K562 (cell line): Measurements from ENCODE around the gene LRMDA. TPM values are rescaled to one million over a fixed set of nuclear protein-coding genes. Genes with fewer than 3 reads are reported as not detected.

Experiments
- ATAC-seq: fragments of 200-7000 bp; cut with Tn5 transposase; 3 replicates; pipeline ENCODE4 v1.9.1; 2020; ENCODE audit warnings: moderate library complexity
- BruUV-seq: library from RNA; stranded (reverse); fragments of 400-500 nt; replicated peaks from 2 replicates; lab custom pipeline; 2021; lab: Mats Ljungman, UMichigan
- CTCF ChIA-PET: fragments of 300-600 bp; formaldehyde crosslinking; extraction: SDS; loops from one replicate; lab custom pipeline; 2021; ENCODE audit warnings: low intra/inter-chr PET ratio; lab: Yijun Ruan, JAX
- POLR2A ChIA-PET: fragments of 300-600, 350-650 bp; sonication (Branson Sonifier 250); formaldehyde crosslinking; extraction: SDS; loops from one replicate; lab custom pipeline; 2021; ENCODE audit warnings: antibody characterized with exemption, inconsistent platforms; lab: Yijun Ruan, JAX
- DNase-seq, 4 experiments: peaks; one replicate each; pipeline versions ENCODE4 v3.0.0 to v3.0.0-alpha.2; 2011 to 2018; ENCODE audit warnings: low spot score in 3 of 4, mixed read lengths in 3 of 4; ENCODE audit errors: extremely low read depth in 1 of 4
- FAIRE-seq: peaks from 2 replicates; lab custom pipeline; 2011; peaks lifted over from hg19 to GRCh38; lab: Jason Lieb, UNC
- H2AFZ ChIP-seq: 2 replicates; pipeline ENCODE4 v1.6.0; 2011; ENCODE audit warnings: low read depth, low read length, control low read depth, inconsistent platforms
- H3K27ac ChIP-seq: fragments of 200-600 bp; 3 replicates; pipeline ENCODE4 v1.8.0; 2011; ENCODE audit warnings: low read depth, mild to moderate bottlenecking, control low read depth, inconsistent platforms, low read length, moderate library complexity, mixed read lengths; ENCODE audit errors: extremely low read depth
- H3K27me3 ChIP-seq, 2 experiments: fragments of 300-600 bp in 1 of 2; 2 replicates in 1 of 2; 3 replicates in 1 of 2; pipeline versions ENCODE4 v1.6.0 to v1.8.0; 2011; ENCODE audit warnings: inconsistent platforms in 2 of 2, low read length in 2 of 2, mild to moderate bottlenecking in 1 of 2, mixed read lengths in 1 of 2, moderate library complexity in 1 of 2; ENCODE audit not compliant: control insufficient read depth in 2 of 2, insufficient read depth in 2 of 2
- H3K36me3 ChIP-seq: fragments of 300-600 bp; 3 replicates; pipeline ENCODE4 v1.8.0; 2011; ENCODE audit warnings: mild to moderate bottlenecking, low read length, inconsistent platforms; ENCODE audit not compliant: control insufficient read depth, insufficient read depth
- H3K4me1 ChIP-seq, 2 experiments: fragments of 200-600 bp in 1 of 2; replicated peaks in 1 of 2; 2 replicates in 1 of 2; 3 replicates in 1 of 2; pipeline versions ENCODE4 v1.5.1 to v1.8.0; 2011; ENCODE audit warnings: inconsistent platforms in 2 of 2, low read length in 2 of 2, mild to moderate bottlenecking in 1 of 2, mixed read lengths in 1 of 2, moderate library complexity in 1 of 2; ENCODE audit not compliant: control insufficient read depth in 2 of 2, insufficient read depth in 2 of 2
- H3K4me2 ChIP-seq: 2 replicates; pipeline ENCODE4 v1.6.1; 2011; ENCODE audit warnings: low read length, control low read depth, inconsistent platforms, mixed read lengths; ENCODE audit not compliant: insufficient read depth
- H3K4me3 ChIP-seq: fragments of 200-600 bp; sonication (generic), shearing (Covaris generic); 2 replicates; pipeline ENCODE4 v1.5.1; 2016; ENCODE audit warnings: control low read depth, inconsistent platforms
- H3K79me2 ChIP-seq: fragments of 200-600 bp; 3 replicates; pipeline ENCODE4 v1.8.0; 2011; ENCODE audit warnings: low read length, inconsistent platforms; ENCODE audit not compliant: control insufficient read depth, insufficient read depth
- H3K9ac ChIP-seq, 2 experiments: 2 replicates each; pipeline versions ENCODE4 v1.6.0 to v1.6.1; 2011; ENCODE audit warnings: low read depth in 2 of 2, low read length in 2 of 2, control low read depth in 1 of 2, inconsistent platforms in 1 of 2, mild to moderate bottlenecking in 1 of 2, mixed read lengths in 1 of 2; ENCODE audit not compliant: insufficient read depth in 1 of 2
- H3K9me1 ChIP-seq: one replicate; pipeline ENCODE4 v1.6.0; 2011; ENCODE audit warnings: inconsistent platforms, mild to moderate bottlenecking, low read length, moderate library complexity; ENCODE audit not compliant: control insufficient read depth, insufficient read depth
- H3K9me3 ChIP-seq: replicated peaks from 2 replicates; pipeline ENCODE4 v1.5.1; 2011; ENCODE audit warnings: low read depth, low read length, inconsistent platforms; ENCODE audit not compliant: control insufficient read depth, insufficient read depth
- H4K20me1 ChIP-seq: replicated peaks from 2 replicates; pipeline ENCODE4 v1.6.1; 2011; ENCODE audit warnings: low read length, inconsistent platforms, mixed read lengths; ENCODE audit not compliant: control insufficient read depth, insufficient read depth
- ASH1L ChIP-seq: fragments of 450-650 bp; IDR thresholded peaks from 2 replicates; pipeline ENCODE4 v1.6.1; 2018; ENCODE audit warnings: borderline replicate concordance, mild to moderate bottlenecking, low read depth; ENCODE audit not compliant: partially characterized antibody
- CHD4 ChIP-seq: fragments of 200-600 bp; sonication (generic); IDR thresholded peaks from 3 replicates; pipeline ENCODE4 v1.6.1; 2012; ENCODE audit warnings: low read depth, mild to moderate bottlenecking, mixed read lengths, low read length, inconsistent platforms; ENCODE audit not compliant: insufficient read depth, insufficient replicate concordance, poor library complexity, severe bottlenecking
- CREB5 ChIP-seq: fragments of 250-450 bp; sonication (Bioruptor Pico); IDR thresholded peaks from 2 replicates; pipeline ENCODE4 v1.5.0; 2020; ENCODE audit warnings: mild to moderate bottlenecking
- HINFP ChIP-seq: fragments of 450-650 bp; conservative IDR thresholded peaks from 2 replicates; pipeline ENCODE4 v1.6.1; 2016; ENCODE audit warnings: missing genetic modification characterization, low read depth, mild to moderate bottlenecking, control low read depth, missing compliant biosample characterization
- KLF1 ChIP-seq: fragments of 450-650 bp; IDR thresholded peaks from 2 replicates; pipeline ENCODE4 v1.6.1; 2016; ENCODE audit warnings: missing genetic modification characterization, missing compliant biosample characterization
- MLX ChIP-seq, 2 experiments: fragments of 450-650 bp in 1 of 2; sonication (generic) in 1 of 2; formaldehyde crosslinking; conservative IDR thresholded peaks; 2 replicates each; pipeline versions ENCODE4 v1.4.0 to v1.8.1; 2020 to 2022; ENCODE audit warnings: mild to moderate bottlenecking in 1 of 2, missing genetic modification reagents in 1 of 2
- TAF7 ChIP-seq: fragments of 450-650 bp; IDR thresholded peaks from 2 replicates; pipeline ENCODE4 v1.6.1; 2016; ENCODE audit warnings: missing genetic modification characterization, missing compliant biosample characterization
- ZNF274 ChIP-seq: IDR thresholded peaks from 2 replicates; pipeline ENCODE4 v1.6.1; 2011; ENCODE audit warnings: low read depth, mild to moderate bottlenecking, low read length, moderate library complexity, borderline replicate concordance
- ZNF436 ChIP-seq: fragments of 250-450, 450-650 bp; sonication (Bioruptor Pico); formaldehyde crosslinking; IDR thresholded peaks from 2 replicates; pipeline ENCODE4 v1.7.0; 2020; ENCODE audit warnings: mild to moderate bottlenecking
- ZNF740 ChIP-seq, 3 experiments: fragments of 200-800 bp in 1 of 3; sonication (Bioruptor generic) in 1 of 3; sonication (generic) in 1 of 3; formaldehyde crosslinking in 1 of 3; IDR thresholded peaks; 2 replicates each; pipeline versions ENCODE4 v1.6.1 to v1.8.0; 2016 to 2022; ENCODE audit warnings: mild to moderate bottlenecking in 2 of 3, missing compliant biosample characterization in 2 of 3, missing genetic modification characterization in 2 of 3, missing genetic modification reagents in 1 of 3
- ZNF76 ChIP-seq: fragments of 250-450 bp; sonication (Bioruptor Pico); IDR thresholded peaks from 2 replicates; pipeline ENCODE4 v1.4.0; 2020; ENCODE audit warnings: mild to moderate bottlenecking, moderate library complexity, borderline replicate concordance
- WGBS: fragments of 100-300 bp; shearing (Covaris generic); methylation state at CpG from one replicate; pipeline ENCODE4 v1.1.6; 2016; ENCODE audit warnings: low coverage, mixed read lengths; ENCODE audit not compliant: insufficient coverage; ENCODE audit errors: missing lambda C conversion rate; 5-methylcytosine and 5-hydroxymethylcytosine counted together
- in situ Hi-C: fragments of 300-500 bp; cut with MboI; formaldehyde crosslinking; loops from 4 replicates; pipeline ENCODE4 v1.15.0; 2018; ENCODE audit warnings: inconsistent platforms, mixed read lengths
- intact Hi-C: fragments of 100-400 bp; cut with micrococcal nuclease; formaldehyde crosslinking; loops from 2 replicates; pipeline ENCODE4 v1.14.2; 2022
- polyA plus RNA-seq, 8 experiments: library from polyadenylated mRNA; depleted of rRNA in 4 of 8; stranded (reverse) in 5 of 8; unstranded in 3 of 8; fragments of >200 nt; fragmentation: Nextera tagmentation in 2 of 8; fragmentation: Illumina TruSeq in 1 of 8; extraction: Ambion mirVana in 2 of 8; extraction: Trizol in 1 of 8; gene quantifications; 2 replicates each; pipeline versions ENCODE4 v1.2.1 to v1.2.3, GENCODE V29; 2011 to 2014; ENCODE audit warnings: inconsistent platforms in 1 of 8, missing spikeins in 1 of 8
- total RNA-seq, 7 experiments: library from RNA; depleted of rRNA in 6 of 7; stranded (reverse); fragments of >200 nt in 6 of 7; fragmentation: Illumina TruSeq in 2 of 7; extraction: Trizol in 2 of 7; gene quantifications; 2 replicates each; pipeline versions ENCODE4 v1.2.1 to v1.2.3, GENCODE V29; 2011 to 2021; ENCODE audit warnings: low replicate concordance in 1 of 7

The LRMDA gene
- total and polyA plus RNA-seq, 9 of the 15 experiments (the other 6 are each of a cell fraction or from before 2014, with no cell fraction given) = 0.25 TPM; not detected in 8

GRCh38 chr10:75916906-75917305 lies 485.5 kb downstream of the LRMDA start:
- Histone ChIP-seq H3K9me1 (no peaks in the 10 kb centered on the region), H3K27ac (no peak overlapping the region), H3K9me3 (no peaks in the 10 kb centered on the region), H3K27me3 (peaks cover 0 to 5% of the 10 kb centered on the region in 2 experiments; a peak in 1 of 5 replicates), H3K36me3 (no peaks in the 10 kb centered on the region), H3K4me2 (no peak overlapping the region), H3K4me1 (no peaks in the 10 kb centered on the region), H3K4me3 (no peak overlapping the region), H3K79me2 (no peaks in the 10 kb centered on the region), H2AFZ (no peak overlapping the region), H4K20me1 (no peaks in the 10 kb centered on the region), H3K9ac (no peak overlapping the region)
- FAIRE-seq (no peak), ATAC-seq (no peak), DNase-seq (no peak)
- no TSS peak for BruUV-seq
- intact Hi-C loops = no loop called here
- POLR2A ChIA-PET = no interaction called here
- in situ Hi-C loops = no loop called here
- 0% methylated on average over 3 of the region's 3 CpGs for WGBS
- CTCF ChIA-PET = no interaction called here
- TF ChIP-seq ASH1L (no peak), CREB5 (CRISPR knock-in tag) (no peak), ZNF76 (no peak), ZNF740 (CRISPR knock-in tag; IDR thresholded peaks at IDR 0.05) (no peak), ZNF740 (tag; IDR thresholded peaks at IDR 0.05) (no peak), KLF1 (no peak), ZNF274 (no peak), TAF7 (tag) (no peak), ZNF436 (no peak), CHD4 (no peak), HINFP (tag) (no peak), MLX (CRISPR knock-in tag; conservative IDR thresholded peaks at IDR 0.05) (no peak)
